Caco-2 (cell line): ENCODE results near the gene DNAAF5. TPM values are rescaled to one million over a fixed set of nuclear protein-coding genes. Genes with fewer than 3 reads are reported as not detected.

Experiments
- BruUV-seq: library from RNA; stranded (reverse); fragments of 400-500 nt; replicated peaks from 2 replicates; lab custom pipeline; 2021; lab: Mats Ljungman, UMichigan
- CTCF ChIA-PET: fragments of 300-600 bp; sonication (Branson Sonifier 250); formaldehyde crosslinking; loops from one replicate; lab custom pipeline; 2022; ENCODE audit warnings: antibody characterized with exemption; lab: Charles Lee
- POLR2A ChIA-PET: fragments of 300-600 bp; sonication (Branson Sonifier 250); formaldehyde crosslinking; loops from one replicate; lab custom pipeline; 2022; ENCODE audit warnings: antibody characterized with exemption; lab: Charles Lee
- DNase-seq, 2 experiments: peaks; one replicate each; pipeline versions ENCODE4 v3.0.0 to v3.0.0-alpha.2; 2020 to 2022
- H3K27me3 ChIP-seq: replicated peaks from 2 replicates; pipeline ENCODE4 v1.6.0; 2011; ENCODE audit warnings: low read length; ENCODE audit not compliant: control insufficient read depth, insufficient read depth
- H3K36me3 ChIP-seq: 2 replicates; pipeline ENCODE4 v1.5.1; 2011; ENCODE audit warnings: low read length; ENCODE audit not compliant: control insufficient read depth, insufficient read depth
- H3K4me1 ChIP-seq: fragments of 250-450 bp; sonication (Bioruptor Pico); 2 replicates; pipeline ENCODE4 v1.5.1; 2020; ENCODE audit warnings: mild to moderate bottlenecking
- H3K4me3 ChIP-seq: 2 replicates; pipeline ENCODE4 v1.5.1; 2011; ENCODE audit warnings: low read depth, mild to moderate bottlenecking, control low read depth, low read length
- H3K9me3 ChIP-seq: fragments of 250-450 bp; sonication (Bioruptor Pico); 2 replicates; pipeline ENCODE4 v1.5.1; 2020; ENCODE audit warnings: mild to moderate bottlenecking, moderate library complexity
- H3K27ac Mint-ChIP-seq: one replicate; pipeline ENCODE4 v1.8.0; 2022; ENCODE audit warnings: mixed read lengths; ENCODE audit not compliant: unreplicated experiment
- H3K27me3 Mint-ChIP-seq: one replicate; pipeline ENCODE4 v1.8.0; 2022; ENCODE audit warnings: mixed read lengths; ENCODE audit not compliant: insufficient read depth, unreplicated experiment
- H3K36me3 Mint-ChIP-seq: one replicate; pipeline ENCODE4 v1.8.0; 2022; ENCODE audit warnings: mild to moderate bottlenecking, mixed read lengths; ENCODE audit not compliant: insufficient read depth, unreplicated experiment
- H3K4me1 Mint-ChIP-seq: one replicate; pipeline ENCODE4 v1.8.0; 2022; ENCODE audit warnings: low read depth, mixed read lengths; ENCODE audit not compliant: unreplicated experiment
- H3K4me3 Mint-ChIP-seq: one replicate; pipeline ENCODE4 v1.8.0; 2022; ENCODE audit warnings: mild to moderate bottlenecking, moderate library complexity, mixed read lengths; ENCODE audit not compliant: unreplicated experiment
- H3K9me3 Mint-ChIP-seq: one replicate; pipeline ENCODE4 v1.8.0; 2022; ENCODE audit warnings: mixed read lengths; ENCODE audit not compliant: unreplicated experiment
- intact Hi-C: fragments of 100-400 bp; cut with micrococcal nuclease; formaldehyde crosslinking; loops from one replicate; pipeline ENCODE4 v1.10.0; 2022; ENCODE audit not compliant: unreplicated experiment
- total RNA-seq: library from RNA; stranded (reverse); gene quantifications from 2 replicates; pipeline ENCODE4 v1.2.3, GENCODE V29; 2022
- TF ChIP-seq, protein P1 (sequence below), 2 experiments: fragments of 200-600 bp in 1 of 2; IDR thresholded peaks; 1 replicate in 1 of 2; 2 replicates in 1 of 2; pipeline versions ENCODE4 v1.5.1 to v1.8.0; 2011 to 2022; ENCODE audit warnings: antibody characterized with exemption in 1 of 2, control low read depth in 1 of 2, inconsistent platforms in 1 of 2, low read depth in 1 of 2, low read length in 1 of 2, mild to moderate bottlenecking in 1 of 2, moderate library complexity in 1 of 2; ENCODE audit not compliant: insufficient read depth in 1 of 2, severe bottlenecking in 1 of 2, unreplicated experiment in 1 of 2

DNAAF5 gene
- total RNA-seq, 1 experiment from 2014 or later, result 51.4 TPM

DNA sequence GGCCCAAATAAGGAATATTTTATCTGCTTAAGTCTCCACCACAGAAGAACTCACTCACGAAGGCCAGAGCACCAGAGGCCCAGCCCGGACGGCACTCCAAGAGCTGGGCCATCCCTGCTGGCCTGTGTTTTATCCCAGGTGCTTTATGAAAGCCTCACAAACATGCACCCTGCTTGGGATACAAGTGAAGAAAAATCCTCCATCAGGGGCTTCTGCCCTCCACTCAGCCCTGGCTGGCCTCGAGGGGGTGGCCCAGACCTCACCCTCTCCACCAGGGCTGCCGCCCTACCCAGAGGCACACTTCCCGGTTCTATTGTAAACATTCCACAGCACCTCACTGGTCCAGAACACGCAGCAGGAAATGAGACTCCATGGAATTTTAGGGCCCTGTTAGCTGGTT, 19.8 kb upstream of the DNAAF5 start:
- Mint-ChIP-seq H3K36me3 (peaks cover 34% of the 10 kb centered on the region), H3K4me1 (peaks cover 6% of the 10 kb centered on the region)
- CTCF ChIA-PET, result no interaction called here

DNA sequence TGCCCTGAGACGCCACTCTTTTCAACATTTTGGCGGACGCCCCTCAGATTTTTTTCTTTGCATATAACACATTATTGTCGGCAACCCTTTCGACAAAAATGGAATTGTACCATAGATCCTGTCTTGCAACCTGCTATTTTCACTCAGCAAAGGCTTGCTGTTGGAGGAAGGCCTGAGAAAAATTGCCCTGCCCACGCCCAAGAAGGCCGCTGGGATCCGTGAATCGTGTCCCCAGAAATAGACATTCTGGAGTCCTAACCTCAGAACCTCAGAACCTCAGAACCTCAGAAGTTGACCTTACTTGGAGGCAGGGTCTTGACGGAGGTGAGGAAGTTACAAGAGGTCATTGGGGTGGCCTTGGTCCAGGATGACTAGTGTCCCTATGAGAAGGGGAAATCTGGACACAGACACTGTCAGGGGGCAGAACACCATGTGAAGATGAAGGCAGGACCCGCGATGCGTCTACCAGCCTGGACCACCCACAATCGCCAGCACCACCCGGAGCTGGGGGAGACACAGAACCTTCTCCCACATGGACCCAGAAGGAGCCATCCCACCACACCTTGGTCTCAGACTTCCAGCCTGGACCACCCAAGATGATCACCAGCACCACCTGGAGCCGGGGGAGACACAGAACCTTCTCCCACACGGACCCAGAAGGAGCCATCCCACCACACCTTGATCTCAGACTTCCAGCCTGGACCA, 19.1 kb upstream of the DNAAF5 start:
- Histone ChIP-seq H3K4me3 (no peak overlapping the region), H3K27me3 (no peaks in the 10 kb centered on the region), H3K4me1 (no peaks in the 10 kb centered on the region), H3K36me3 (no peaks in the 10 kb centered on the region), H3K9me3 (no peaks in the 10 kb centered on the region)
- H3K27me3 Mint-ChIP-seq, result no peaks in the 10 kb centered on the region
- H3K4me1 Mint-ChIP-seq, result no peaks in the 10 kb centered on the region
- no peak overlapping the region for H3K4me3 Mint-ChIP-seq
- TF ChIP-seq, protein P1, sequence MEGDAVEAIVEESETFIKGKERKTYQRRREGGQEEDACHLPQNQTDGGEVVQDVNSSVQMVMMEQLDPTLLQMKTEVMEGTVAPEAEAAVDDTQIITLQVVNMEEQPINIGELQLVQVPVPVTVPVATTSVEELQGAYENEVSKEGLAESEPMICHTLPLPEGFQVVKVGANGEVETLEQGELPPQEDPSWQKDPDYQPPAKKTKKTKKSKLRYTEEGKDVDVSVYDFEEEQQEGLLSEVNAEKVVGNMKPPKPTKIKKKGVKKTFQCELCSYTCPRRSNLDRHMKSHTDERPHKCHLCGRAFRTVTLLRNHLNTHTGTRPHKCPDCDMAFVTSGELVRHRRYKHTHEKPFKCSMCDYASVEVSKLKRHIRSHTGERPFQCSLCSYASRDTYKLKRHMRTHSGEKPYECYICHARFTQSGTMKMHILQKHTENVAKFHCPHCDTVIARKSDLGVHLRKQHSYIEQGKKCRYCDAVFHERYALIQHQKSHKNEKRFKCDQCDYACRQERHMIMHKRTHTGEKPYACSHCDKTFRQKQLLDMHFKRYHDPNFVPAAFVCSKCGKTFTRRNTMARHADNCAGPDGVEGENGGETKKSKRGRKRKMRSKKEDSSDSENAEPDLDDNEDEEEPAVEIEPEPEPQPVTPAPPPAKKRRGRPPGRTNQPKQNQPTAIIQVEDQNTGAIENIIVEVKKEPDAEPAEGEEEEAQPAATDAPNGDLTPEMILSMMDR (IDR thresholded peaks at IDR 0.05; ENCODE audit: insufficient read depth in 1 of 2, low read depth in 1 of 2, low read length in 1 of 2, severe bottlenecking in 1 of 2, unreplicated experiment in 1 of 2), result no peak
- no peak overlapping the region for H3K27ac Mint-ChIP-seq
- peaks cover 27% of the 10 kb centered on the region for H3K36me3 Mint-ChIP-seq
- DNase-seq, result peak in 1 of 2 experiments; percentile 25
- POLR2A ChIA-PET, result no interaction called here
- no peaks in the 10 kb centered on the region for H3K9me3 Mint-ChIP-seq
- intact Hi-C loops, result no loop called here
- BruUV-seq, result no TSS peak
- CTCF ChIA-PET, result no interaction called here

More for the DNA sequence above, 19.8 kb upstream of the DNAAF5 start:
- intact Hi-C loops, result no loop called here
- no peak overlapping the region for H3K27ac Mint-ChIP-seq
- Histone ChIP-seq H3K36me3 (no peaks in the 10 kb centered on the region), H3K4me3 (no peak overlapping the region), H3K4me1 (no peaks in the 10 kb centered on the region), H3K27me3 (no peaks in the 10 kb centered on the region), H3K9me3 (no peaks in the 10 kb centered on the region)
- no peaks in the 10 kb centered on the region for H3K27me3 Mint-ChIP-seq
- TF ChIP-seq, protein P1 (IDR thresholded peaks at IDR 0.05; ENCODE audit: insufficient read depth in 1 of 2, low read depth in 1 of 2, low read length in 1 of 2, severe bottlenecking in 1 of 2, unreplicated experiment in 1 of 2), result no peak
- no TSS peak for BruUV-seq
- peak in 1 of 2 experiments; percentile 12 for DNase-seq
- H3K4me3 Mint-ChIP-seq, result no peak overlapping the region
- POLR2A ChIA-PET, result no interaction called here
- no peaks in the 10 kb centered on the region for H3K9me3 Mint-ChIP-seq

DNA sequence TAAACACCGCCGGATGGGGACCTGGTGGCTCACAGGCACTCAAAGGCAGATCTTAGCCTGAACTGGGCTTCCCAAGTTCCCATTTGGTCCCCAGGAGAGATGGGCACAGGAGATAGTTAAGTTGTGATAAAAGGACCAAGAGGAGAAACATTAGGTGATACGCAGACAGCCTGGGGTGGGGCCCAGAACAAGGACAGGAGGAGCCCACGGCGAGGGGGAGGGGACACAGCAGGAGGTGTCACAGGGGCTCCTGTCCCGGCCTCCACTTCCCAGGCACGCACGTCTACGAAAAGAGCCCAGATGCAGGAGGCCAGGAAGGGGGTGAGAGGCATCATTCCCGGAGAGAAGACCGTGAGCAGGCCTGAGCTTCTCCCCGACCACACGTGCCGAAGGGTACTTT, 16.3 kb upstream of the DNAAF5 start:
- H3K4me3 Mint-ChIP-seq, result no peak overlapping the region
- Histone ChIP-seq H3K4me1 (no peaks in the 10 kb centered on the region), H3K4me3 (no peak overlapping the region), H3K36me3 (no peaks in the 10 kb centered on the region), H3K27me3 (no peaks in the 10 kb centered on the region), H3K9me3 (no peaks in the 10 kb centered on the region)
- DNase-seq, result peak in 1 of 2 experiments; percentile 20
- BruUV-seq, result no TSS peak
- H3K27me3 Mint-ChIP-seq, result no peaks in the 10 kb centered on the region
- H3K9me3 Mint-ChIP-seq, result no peaks in the 10 kb centered on the region
- ChIA-PET CTCF (no interaction called here), POLR2A (no interaction called here)
- intact Hi-C loops, result no loop called here
- H3K27ac Mint-ChIP-seq, result no peak overlapping the region
- H3K4me1 Mint-ChIP-seq, result no peaks in the 10 kb centered on the region
- TF ChIP-seq, protein P1 (IDR thresholded peaks at IDR 0.05; ENCODE audit: insufficient read depth in 1 of 2, low read depth in 1 of 2, low read length in 1 of 2, severe bottlenecking in 1 of 2, unreplicated experiment in 1 of 2), result no peak
- peaks cover 33% of the 10 kb centered on the region for H3K36me3 Mint-ChIP-seq
